H9 (cell line): ENCODE data around the gene CEP350. TPM values are rescaled to one million over a fixed set of nuclear protein-coding genes. Genes with fewer than 3 reads are reported as not detected.

Source experiments
- DNase-seq: peaks from one replicate; pipeline ENCODE4 v3.0.0-alpha.2; 2017
- H2AFZ ChIP-seq: one replicate; pipeline ENCODE4 v1.6.1; 2013; ENCODE audit warnings: mild to moderate bottlenecking, low read length, control low read depth, moderate library complexity
- H2AK5ac ChIP-seq: 2 replicates; pipeline ENCODE4 v1.6.1; 2013; ENCODE audit warnings: low read length, control low read depth, mixed read lengths; ENCODE audit not compliant: insufficient read length
- H2BK120ac ChIP-seq: one replicate; pipeline ENCODE4 v1.6.1; 2013; ENCODE audit warnings: low read depth, mild to moderate bottlenecking, low read length, control low read depth, inconsistent platforms; ENCODE audit not compliant: poor library complexity, severe bottlenecking
- H2BK12ac ChIP-seq: 2 replicates; pipeline ENCODE4 v1.6.1; 2013; ENCODE audit warnings: low read length, control low read depth, mixed read lengths, low read depth; ENCODE audit not compliant: insufficient read length
- H2BK15ac ChIP-seq: 2 replicates; pipeline ENCODE4 v1.6.1; 2013; ENCODE audit warnings: low read depth, low read length, control low read depth
- H2BK20ac ChIP-seq: one replicate; pipeline ENCODE4 v1.6.1; 2013; ENCODE audit warnings: low read depth, mild to moderate bottlenecking, low read length, control low read depth, inconsistent platforms; ENCODE audit not compliant: poor library complexity, severe bottlenecking
- H2BK5ac ChIP-seq: 2 replicates; pipeline ENCODE4 v1.6.1; 2013; ENCODE audit warnings: low read length, control low read depth, mixed read lengths; ENCODE audit not compliant: insufficient read length
- H3K14ac ChIP-seq: 2 replicates; pipeline ENCODE4 v1.6.1; 2013; ENCODE audit warnings: low read length, control low read depth; ENCODE audit not compliant: insufficient read depth
- H3K18ac ChIP-seq: 2 replicates; pipeline ENCODE4 v1.6.1; 2013; ENCODE audit warnings: low read depth, mild to moderate bottlenecking, mixed read lengths, low read length, control low read depth; ENCODE audit not compliant: insufficient read length
- H3K23ac ChIP-seq: 2 replicates; pipeline ENCODE4 v1.6.1; 2013; ENCODE audit warnings: low read length, control low read depth, mixed read lengths, low read depth; ENCODE audit not compliant: insufficient read length
- H3K23me2 ChIP-seq: 2 replicates; pipeline ENCODE4 v1.6.1; 2013; ENCODE audit warnings: low read depth, mild to moderate bottlenecking, mixed read lengths, low read length, control low read depth; ENCODE audit not compliant: insufficient read length, poor library complexity, severe bottlenecking
- H3K27ac ChIP-seq: 2 replicates; pipeline ENCODE4 v1.5.1; 2013; ENCODE audit warnings: low read length, control low read depth, mixed read lengths, low read depth; ENCODE audit not compliant: insufficient read length
- H3K27me3 ChIP-seq: 2 replicates; pipeline ENCODE4 v1.6.1; 2013; ENCODE audit warnings: low read length, control low read depth, inconsistent platforms; ENCODE audit not compliant: insufficient read depth
- H3K4ac ChIP-seq: 2 replicates; pipeline ENCODE4 v1.6.1; 2013; ENCODE audit warnings: low read depth, mild to moderate bottlenecking, control low read depth, inconsistent platforms, low read length, moderate library complexity
- H3K4me1 ChIP-seq: 2 replicates; pipeline ENCODE4 v1.6.1; 2013; ENCODE audit warnings: low read length, control low read depth, inconsistent platforms; ENCODE audit not compliant: insufficient read depth
- H3K4me2 ChIP-seq: 2 replicates; pipeline ENCODE4 v1.6.1; 2013; ENCODE audit warnings: low read length, control low read depth, mixed read lengths; ENCODE audit not compliant: insufficient read length, insufficient read depth
- H3K56ac ChIP-seq: 2 replicates; pipeline ENCODE4 v1.6.1; 2013; ENCODE audit warnings: low read depth, mild to moderate bottlenecking, mixed read lengths, low read length, control low read depth; ENCODE audit not compliant: insufficient read length
- H3K79me1 ChIP-seq: 2 replicates; pipeline ENCODE4 v1.6.1; 2013; ENCODE audit warnings: low read depth, mild to moderate bottlenecking, moderate library complexity, low read length, control low read depth, inconsistent platforms; ENCODE audit not compliant: insufficient read depth, poor library complexity, severe bottlenecking
- H3K79me2 ChIP-seq: 2 replicates; pipeline ENCODE4 v1.6.1; 2013; ENCODE audit warnings: low read length, control low read depth, inconsistent platforms; ENCODE audit not compliant: insufficient read depth
- H3K9ac ChIP-seq: 2 replicates; pipeline ENCODE4 v1.6.1; 2013; ENCODE audit warnings: low read length, control low read depth, mixed read lengths; ENCODE audit not compliant: insufficient read length; ENCODE audit errors: extremely low read depth
- H3K9me3 ChIP-seq: one replicate; pipeline ENCODE4 v1.6.1; 2013; ENCODE audit warnings: low read depth, low read length, inconsistent platforms; ENCODE audit not compliant: control insufficient read depth
- H3T11ph ChIP-seq: one replicate; pipeline ENCODE4 v1.6.1; 2013; ENCODE audit warnings: mild to moderate bottlenecking, low read length, control low read depth, inconsistent platforms
- H4K20me1 ChIP-seq: one replicate; pipeline ENCODE4 v1.6.1; 2013; ENCODE audit not compliant: control insufficient read depth, insufficient read length, insufficient read depth
- H4K5ac ChIP-seq: 2 replicates; pipeline ENCODE4 v1.6.1; 2013; ENCODE audit warnings: low read depth, mild to moderate bottlenecking, mixed read lengths, low read length, control low read depth; ENCODE audit not compliant: insufficient read length
- H4K8ac ChIP-seq: replicated peaks from 2 replicates; pipeline ENCODE4 v1.6.1; 2013; ENCODE audit warnings: low read length, control low read depth, mixed read lengths, low read depth; ENCODE audit not compliant: insufficient read length
- H4K91ac ChIP-seq: 2 replicates; pipeline ENCODE4 v1.6.1; 2013; ENCODE audit warnings: low read depth, mild to moderate bottlenecking, moderate library complexity, mixed read lengths, low read length, control low read depth; ENCODE audit not compliant: insufficient read length
- H3K27ac Mint-ChIP-seq, 3 experiments: 2 replicates in 2 of 3; 3 replicates in 1 of 3; pipeline ENCODE4 v1.8.0; 2020 to 2021; ENCODE audit warnings: mixed read lengths in 3 of 3, mild to moderate bottlenecking in 1 of 3, moderate library complexity in 1 of 3
- H3K27me3 Mint-ChIP-seq: 2 replicates; pipeline ENCODE4 v1.8.0; 2021; ENCODE audit warnings: low read depth, mild to moderate bottlenecking, moderate library complexity, mixed read lengths
- H3K36me3 Mint-ChIP-seq, 3 experiments: 2 replicates in 2 of 3; 3 replicates in 1 of 3; pipeline ENCODE4 v1.8.0; 2020 to 2021; ENCODE audit warnings: low read depth in 3 of 3, mixed read lengths in 3 of 3; ENCODE audit not compliant: insufficient read depth in 1 of 3
- H3K4me1 Mint-ChIP-seq, 2 experiments: 2 replicates each; pipeline ENCODE4 v1.8.0; 2020; ENCODE audit warnings: mixed read lengths in 2 of 2
- H3K4me3 Mint-ChIP-seq, 2 experiments: 2 replicates in 1 of 2; 3 replicates in 1 of 2; pipeline ENCODE4 v1.8.0; 2020 to 2021; ENCODE audit warnings: mild to moderate bottlenecking in 2 of 2, mixed read lengths in 2 of 2, moderate library complexity in 1 of 2
- H3K9me3 Mint-ChIP-seq, 2 experiments: 2 replicates in 1 of 2; 3 replicates in 1 of 2; pipeline ENCODE4 v1.8.0; 2020; ENCODE audit warnings: mild to moderate bottlenecking in 2 of 2, mixed read lengths in 2 of 2, moderate library complexity in 1 of 2
- CTCF ChIP-seq: fragments of 200-600 bp; sonication (generic); conservative IDR thresholded peaks from 3 replicates; pipeline ENCODE4 v1.8.0; 2021; ENCODE audit warnings: antibody characterized with exemption, mild to moderate bottlenecking
- WGBS: extraction: QIAGEN DNeasy Blood & Tissue Kit; methylation state at CpG from one replicate; pipeline ENCODE4 v1.1.7; 2013; ENCODE audit warnings: missing lambda C conversion rate, low lambda C conversion rate, mixed read lengths; ENCODE audit not compliant: insufficient read length; ENCODE audit errors: extremely low coverage; 5-methylcytosine and 5-hydroxymethylcytosine counted together
- total RNA-seq: library from RNA; stranded (reverse); gene quantifications from 2 replicates; pipeline ENCODE4 v1.2.1, GENCODE V29; 2021

Gene CEP350
- total RNA-seq, 1 experiment from 2014 or later = 39.2 TPM

- Mint-ChIP-seq H3K4me3 (no peak overlapping the region), H3K9me3 (no peaks in the 10 kb centered on the region), H3K27me3 (no peaks in the 10 kb centered on the region), H3K36me3 (no peaks in the 10 kb centered on the region), H3K27ac (no peak overlapping the region), H3K4me1 (no peaks in the 10 kb centered on the region)
- Histone ChIP-seq H2BK20ac (no peak overlapping the region), H3K56ac (no peak overlapping the region), H3K79me1 (no peaks in the 10 kb centered on the region), H3K18ac (no peak overlapping the region), H3T11ph (no peak overlapping the region), H3K23ac (no peak overlapping the region), H2AFZ (no peak overlapping the region), H2BK120ac (no peak overlapping the region), H4K5ac (no peak overlapping the region), H3K4me1 (no peaks in the 10 kb centered on the region), H3K9ac (no peak overlapping the region), H3K14ac (no peak overlapping the region), H4K8ac (no peak overlapping the region), H3K79me2 (no peaks in the 10 kb centered on the region), H2BK12ac (no peak overlapping the region), H4K91ac (no peak overlapping the region), H4K20me1 (no peaks in the 10 kb centered on the region), H2BK15ac (no peak overlapping the region), H2BK5ac (no peak overlapping the region), H2AK5ac (no peak overlapping the region), H3K27me3 (no peaks in the 10 kb centered on the region), H3K4ac (no peak overlapping the region), H3K27ac (no peak overlapping the region), H3K4me2 (no peak overlapping the region), H3K9me3 (no peaks in the 10 kb centered on the region), H3K23me2 (no peaks in the 10 kb centered on the region)
- no peak for TF ChIP-seq CTCF
- no peak for DNase-seq
- WGBS = no CpG with 5 or more reads among the region's 2 CpGs
These were observed 24.4 kb upstream of the CEP350 start for GRCh38 chr1:179929955-179930798.
